Transverse colon (tissue), 4 donors: Measurements from ENCODE around the gene STPG1. TPM values are rescaled to one million over a fixed set of nuclear protein-coding genes. Genes with fewer than 3 reads are reported as not detected.

ENCODE experiments used
- DNase-seq: peaks from one replicate; pipeline ENCODE4 v3.0.0-alpha.2; 2019
- H3K27ac ChIP-seq, 4 donors: fragments of 200-600 bp; sonication (generic); 2 replicates each; pipeline ENCODE4 v1.5.1; 2016 to 2018; ENCODE audit warnings: inconsistent platforms in 4 of 4
- H3K27me3 ChIP-seq: fragments of 200-600 bp; sonication (generic); 2 replicates; pipeline ENCODE4 v1.5.1; 2017; ENCODE audit warnings: inconsistent platforms
- H3K36me3 ChIP-seq, 4 donors: fragments of 200-600 bp; sonication (generic); 2 replicates each; pipeline ENCODE4 v1.5.1; 2017 to 2019; ENCODE audit warnings: inconsistent platforms in 4 of 4
- H3K4me1 ChIP-seq, 4 donors: fragments of 200-600 bp; sonication (generic); 2 replicates each; pipeline ENCODE4 v1.5.1; 2017 to 2020; ENCODE audit warnings: inconsistent platforms in 4 of 4
- H3K4me3 ChIP-seq, 4 donors: fragments of 200-600 bp; sonication (generic); 1 replicate in 1 of 4; 2 replicates in 3 of 4; pipeline versions ENCODE4 v1.5.1 to v1.6.1; 2017 to 2019; ENCODE audit warnings: inconsistent platforms in 4 of 4
- H3K9me3 ChIP-seq, 2 donors: fragments of 200-600 bp; sonication (generic); 2 replicates each; pipeline ENCODE4 v1.5.1; 2017 to 2019; ENCODE audit warnings: inconsistent platforms in 2 of 2
- EP300 ChIP-seq: sonication (generic); formaldehyde crosslinking; IDR thresholded peaks from one replicate; pipeline ENCODE4 v1.6.1; 2017; ENCODE audit warnings: antibody characterized with exemption, low read depth
- POLR2A ChIP-seq: fragments of 450-650 bp; IDR thresholded peaks from one replicate; pipeline ENCODE4 v1.6.1; 2016; ENCODE audit warnings: antibody characterized with exemption, mild to moderate bottlenecking, moderate library complexity
- POLR2AphosphoS5 ChIP-seq, 3 donors: sonication (generic); formaldehyde crosslinking; IDR thresholded peaks; one replicate each; pipeline ENCODE4 v1.6.1; 2016; ENCODE audit warnings: antibody characterized with exemption in 3 of 3
- WGBS, 2 donors: methylation state at CpG; one replicate each; pipeline ENCODE4 v1.1.5; 2018; ENCODE audit warnings: low coverage in 1 of 2; 5-methylcytosine and 5-hydroxymethylcytosine counted together
- in situ Hi-C, 4 donors: fragments of 200-750 bp; cut with MboI; loops; one replicate each; pipeline versions ENCODE4 v1.15.0 to v1.15.1; 2017; ENCODE audit warnings: low sequenced_read_pairs in 3 of 4, low pct_ligation_motif_present in 1 of 4, low pct_unique_long_range_greater_than_20kb in 1 of 4
- intact Hi-C: fragments of 100-400 bp; cut with DNase I; formaldehyde crosslinking; loops from one replicate; pipeline ENCODE4 v1.15.1; 2023; ENCODE audit warnings: low total_unique reads
- total RNA-seq, 4 donors: library from RNA; depleted of rRNA; stranded (reverse); fragments of >200 nt; gene quantifications; one replicate each; pipeline ENCODE4 v1.1.0, GENCODE V29; 2016
- TF ChIP-seq, protein P1 (sequence below), 5 experiments: fragments of 200-600 bp in 3 of 5; fragments of 450-650 bp in 2 of 5; sonication (generic) in 3 of 5; IDR thresholded peaks; 1 replicate in 2 of 5; 2 replicates in 3 of 5; pipeline ENCODE4 v1.5.1; 2016 to 2017; ENCODE audit warnings: antibody characterized with exemption in 5 of 5, inconsistent platforms in 3 of 5, mild to moderate bottlenecking in 2 of 5, moderate library complexity in 1 of 5

Gene STPG1
- total RNA-seq, 4 donors from 2014 or later = 4.6 to 33.7 (median 23.3) TPM

DNA sequence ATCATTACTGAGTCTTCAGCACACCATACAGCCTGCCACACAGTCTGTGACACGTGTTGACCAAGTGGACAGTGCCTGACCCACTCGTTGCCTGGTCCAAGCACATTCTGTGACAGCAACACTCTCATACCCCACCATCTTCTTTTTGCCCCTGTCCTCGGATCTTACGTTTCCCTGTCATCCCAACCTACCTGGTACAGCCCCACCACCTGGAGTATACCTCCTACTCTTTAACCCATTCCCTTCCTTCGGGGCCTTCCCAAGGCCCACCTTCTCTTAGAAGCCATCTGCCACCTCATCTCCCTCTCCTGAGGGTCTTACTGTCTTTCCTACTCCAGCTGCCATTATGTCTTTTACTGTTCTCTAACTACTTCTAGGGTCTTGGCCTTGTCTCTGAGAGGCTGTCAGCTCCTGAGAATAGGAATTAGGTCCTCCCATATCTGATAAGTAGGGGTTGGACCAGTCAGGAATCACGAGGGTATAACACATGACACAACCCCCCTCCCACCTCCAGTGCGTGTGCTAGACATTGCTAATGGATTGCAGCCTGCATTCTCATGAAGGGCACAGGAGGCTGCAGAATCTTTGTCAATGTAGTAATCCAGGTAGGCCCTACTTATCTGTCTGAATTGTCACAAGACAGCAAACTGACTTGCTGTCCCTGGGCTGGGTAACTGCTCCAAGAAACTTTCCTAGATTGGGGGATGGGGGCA, 81.5 kb downstream of the STPG1 start:
- H3K9me3 ChIP-seq = no peaks in the 10 kb centered on the region
- H3K27ac ChIP-seq = no peak overlapping the region
- no peak for TF ChIP-seq EP300
- TF ChIP-seq, protein P1, sequence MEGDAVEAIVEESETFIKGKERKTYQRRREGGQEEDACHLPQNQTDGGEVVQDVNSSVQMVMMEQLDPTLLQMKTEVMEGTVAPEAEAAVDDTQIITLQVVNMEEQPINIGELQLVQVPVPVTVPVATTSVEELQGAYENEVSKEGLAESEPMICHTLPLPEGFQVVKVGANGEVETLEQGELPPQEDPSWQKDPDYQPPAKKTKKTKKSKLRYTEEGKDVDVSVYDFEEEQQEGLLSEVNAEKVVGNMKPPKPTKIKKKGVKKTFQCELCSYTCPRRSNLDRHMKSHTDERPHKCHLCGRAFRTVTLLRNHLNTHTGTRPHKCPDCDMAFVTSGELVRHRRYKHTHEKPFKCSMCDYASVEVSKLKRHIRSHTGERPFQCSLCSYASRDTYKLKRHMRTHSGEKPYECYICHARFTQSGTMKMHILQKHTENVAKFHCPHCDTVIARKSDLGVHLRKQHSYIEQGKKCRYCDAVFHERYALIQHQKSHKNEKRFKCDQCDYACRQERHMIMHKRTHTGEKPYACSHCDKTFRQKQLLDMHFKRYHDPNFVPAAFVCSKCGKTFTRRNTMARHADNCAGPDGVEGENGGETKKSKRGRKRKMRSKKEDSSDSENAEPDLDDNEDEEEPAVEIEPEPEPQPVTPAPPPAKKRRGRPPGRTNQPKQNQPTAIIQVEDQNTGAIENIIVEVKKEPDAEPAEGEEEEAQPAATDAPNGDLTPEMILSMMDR (IDR thresholded peaks at IDR 0.05) = no peak
- no peak for TF ChIP-seq POLR2AphosphoS5 (IDR thresholded peaks at IDR 0.05)
- TF ChIP-seq POLR2A = no peak
- DNase-seq = no peak
- in situ Hi-C loops = no loop called here
- H3K27me3 ChIP-seq = no peaks in the 10 kb centered on the region
- intact Hi-C loops = no loop called here
- no peaks in the 10 kb centered on the region for H3K4me1 ChIP-seq
- H3K36me3 ChIP-seq = no peaks in the 10 kb centered on the region
- H3K4me3 ChIP-seq = no peak overlapping the region
- 85% methylated on average over 5 to 7 of the region's 7 CpGs for WGBS, 2 donors

DNA sequence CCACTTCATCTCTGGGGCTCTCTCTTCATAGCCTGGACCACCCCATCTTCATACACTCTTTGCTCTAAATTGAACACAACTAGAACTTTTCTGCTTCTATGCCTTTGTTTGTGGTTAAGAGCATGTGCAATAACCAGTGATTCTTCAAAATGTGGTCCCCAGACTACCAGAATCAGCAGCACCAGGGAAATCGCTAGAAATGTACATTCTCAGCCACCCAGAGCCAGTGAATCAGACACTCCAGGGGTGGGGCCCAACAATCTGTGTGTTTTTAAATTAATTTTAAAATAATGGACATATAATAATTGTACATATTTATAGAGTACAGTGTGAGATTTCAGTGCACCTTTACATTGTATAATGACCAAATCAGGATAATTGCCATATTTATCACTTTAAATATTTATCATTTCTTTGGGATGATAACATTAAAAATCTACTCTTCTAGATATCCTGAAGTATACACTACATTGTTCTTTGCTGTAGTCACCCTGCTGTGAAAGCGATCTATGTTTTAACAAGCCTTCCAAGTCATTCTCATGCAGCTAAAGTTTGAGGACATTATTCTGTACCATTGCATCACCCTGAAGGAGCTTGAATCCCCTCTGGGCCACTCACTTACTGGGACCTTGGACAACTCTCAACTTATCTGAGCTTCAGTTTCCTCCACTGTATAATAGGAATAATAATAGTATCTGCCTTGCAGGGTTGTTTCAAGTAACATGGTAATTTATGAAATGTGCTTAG, 83.6 kb downstream of the STPG1 start:
- 92 to 99% methylated on average over 2 of the region's 2 CpGs for WGBS, 2 donors
- in situ Hi-C loops = no loop called here

DNA sequence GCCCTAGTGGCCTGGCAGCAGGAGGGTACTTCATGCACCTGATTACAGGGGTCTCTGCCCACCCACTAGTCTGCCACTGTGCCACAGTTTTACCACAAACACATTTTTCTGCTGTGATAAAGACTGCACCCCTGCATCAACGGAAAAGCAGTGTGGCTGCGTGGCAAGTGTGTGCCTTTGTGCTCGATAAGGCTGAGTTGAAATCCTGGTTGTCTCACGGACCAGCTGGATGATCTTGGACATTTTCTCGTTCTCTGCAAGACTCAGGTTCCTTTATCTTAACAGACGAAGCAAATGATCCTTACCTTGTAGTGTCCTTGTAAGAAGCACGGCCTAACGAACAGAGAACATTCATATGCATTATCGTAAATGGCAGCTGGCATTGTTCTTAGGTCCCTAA, 84.3 kb downstream of the STPG1 start:
- 94 to 95% methylated on average over 6 to 9 of the region's 9 CpGs for WGBS, 2 donors
- intact Hi-C loops = no loop called here
- H3K4me1 ChIP-seq = no peaks in the 10 kb centered on the region
- TF ChIP-seq, protein P1 (IDR thresholded peaks at IDR 0.05) = no peak
- no peak for TF ChIP-seq POLR2A
- no peak for TF ChIP-seq EP300
- no peak for TF ChIP-seq POLR2AphosphoS5 (IDR thresholded peaks at IDR 0.05)
- no peak overlapping the region for H3K27ac ChIP-seq
- no peaks in the 10 kb centered on the region for H3K27me3 ChIP-seq
- in situ Hi-C loops = no loop called here
- no peaks in the 10 kb centered on the region for H3K9me3 ChIP-seq
- no peak overlapping the region for H3K4me3 ChIP-seq
- H3K36me3 ChIP-seq = no peaks in the 10 kb centered on the region
- no peak for DNase-seq

More for the DNA sequence above, 83.6 kb downstream of the STPG1 start:
- intact Hi-C loops = no loop called here
- TF ChIP-seq POLR2A = no peak
- TF ChIP-seq EP300 = no peak
- TF ChIP-seq, protein P1 (IDR thresholded peaks at IDR 0.05) = no peak
- TF ChIP-seq POLR2AphosphoS5 (IDR thresholded peaks at IDR 0.05) = no peak
- no peaks in the 10 kb centered on the region for H3K4me1 ChIP-seq
- H3K36me3 ChIP-seq = no peaks in the 10 kb centered on the region
- H3K27me3 ChIP-seq = no peaks in the 10 kb centered on the region
- no peak overlapping the region for H3K4me3 ChIP-seq
- H3K27ac ChIP-seq = no peak overlapping the region
- DNase-seq = no peak
- H3K9me3 ChIP-seq = no peaks in the 10 kb centered on the region

DNA sequence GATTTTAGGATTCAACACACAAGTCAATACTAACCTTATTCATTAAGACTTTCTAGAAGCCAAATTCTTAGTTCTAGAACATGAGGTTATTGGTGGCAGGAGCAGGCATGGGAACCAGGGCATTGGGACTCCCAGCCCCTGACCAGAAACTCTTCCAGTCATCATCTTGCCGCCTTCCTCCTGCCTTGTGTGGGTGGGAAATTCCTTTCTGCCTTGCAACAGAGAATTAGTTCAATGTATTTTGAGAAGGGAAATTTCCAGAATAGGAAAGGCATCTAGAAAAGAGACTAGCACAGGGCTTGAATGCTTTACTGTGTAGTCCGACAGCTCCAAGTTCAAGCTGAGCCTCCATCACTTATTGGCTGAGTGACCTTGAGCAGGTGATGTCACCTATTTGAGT, 85.7 kb downstream of the STPG1 start:
- Histone ChIP-seq H3K27me3 (no peaks in the 10 kb centered on the region), H3K4me1 (no peaks in the 10 kb centered on the region), H3K9me3 (no peaks in the 10 kb centered on the region), H3K27ac (no peak overlapping the region), H3K36me3 (no peaks in the 10 kb centered on the region), H3K4me3 (no peak overlapping the region)
- TF ChIP-seq POLR2A (no peak), POLR2AphosphoS5 (IDR thresholded peaks at IDR 0.05) (no peak), EP300 (no peak)
- intact Hi-C loops (no loop called here), in situ Hi-C loops (no loop called here)
- WGBS, 2 donors = 81% methylated on average over 2 of the region's 2 CpGs; no CpG with 5 or more reads in 1 of the 2 donors
- DNase-seq = no peak
